CD4-positive, alpha-beta memory T cell (primary cell): ENCODE measurements around the gene MAP4K4. TPM values are rescaled to one million over a fixed set of nuclear protein-coding genes. Genes with fewer than 3 reads are reported as not detected.

Experiments
- CTCF ChIA-PET: fragments of 350-600 bp; sonication (Branson Sonifier 250); formaldehyde crosslinking; loops from one replicate; lab custom pipeline; 2021; ENCODE audit warnings: inconsistent platforms; ENCODE audit not compliant: partially characterized antibody; lab: Charles Lee
- POLR2A ChIA-PET: fragments of 350-600 bp; sonication (Branson Sonifier 250); formaldehyde crosslinking; loops from one replicate; lab custom pipeline; 2021; ENCODE audit not compliant: partially characterized antibody; lab: Charles Lee
- DNase-seq, 5 donors: peaks; one replicate each; pipeline versions ENCODE4 v3.0.0 to v3.0.0-alpha.2; 2020 to 2022; ENCODE audit warnings: mixed read lengths in 1 of 5
- H3K27ac ChIP-seq: one replicate; pipeline ENCODE4 v1.7.0; 2013; ENCODE audit warnings: low read depth, low read length
- H3K27me3 ChIP-seq: 2 replicates; pipeline ENCODE4 v1.7.0; 2013; ENCODE audit warnings: mild to moderate bottlenecking, low read length, moderate library complexity; ENCODE audit not compliant: insufficient read depth
- H3K36me3 ChIP-seq: 2 replicates; pipeline ENCODE4 v1.7.0; 2013; ENCODE audit warnings: mild to moderate bottlenecking, low read length, moderate library complexity; ENCODE audit not compliant: insufficient read depth
- H3K4me1 ChIP-seq: 2 replicates; pipeline ENCODE4 v1.7.0; 2013; ENCODE audit warnings: mild to moderate bottlenecking, low read length, moderate library complexity; ENCODE audit not compliant: insufficient read depth
- H3K4me3 ChIP-seq, 2 donors: one replicate each; pipeline ENCODE4 v1.7.0; 2013; ENCODE audit warnings: low read length in 2 of 2, mild to moderate bottlenecking in 1 of 2
- H3K9me3 ChIP-seq, 2 donors: one replicate each; pipeline ENCODE4 v1.7.0; 2013; ENCODE audit warnings: low read length in 2 of 2, control low read depth in 1 of 2; ENCODE audit not compliant: control insufficient read depth in 1 of 2
- H3K27ac Mint-ChIP-seq, 7 donors: one replicate each; pipeline ENCODE4 v1.8.0; 2020 to 2021; ENCODE audit warnings: mixed read lengths in 7 of 7, mild to moderate bottlenecking in 6 of 7, inconsistent platforms in 3 of 7, moderate library complexity in 3 of 7
- H3K27me3 Mint-ChIP-seq, 2 donors: one replicate each; pipeline ENCODE4 v1.8.0; 2020 to 2021; ENCODE audit warnings: mixed read lengths in 2 of 2
- H3K36me3 Mint-ChIP-seq, 2 donors: one replicate each; pipeline ENCODE4 v1.8.0; 2020 to 2021; ENCODE audit warnings: mixed read lengths in 2 of 2, inconsistent platforms in 1 of 2, mild to moderate bottlenecking in 1 of 2
- H3K4me1 Mint-ChIP-seq, 4 donors: one replicate each; pipeline ENCODE4 v1.8.0; 2020 to 2021; ENCODE audit warnings: mixed read lengths in 4 of 4, mild to moderate bottlenecking in 1 of 4
- H3K4me3 Mint-ChIP-seq, 8 donors: one replicate each; pipeline ENCODE4 v1.8.0; 2020 to 2021; ENCODE audit warnings: mixed read lengths in 8 of 8, mild to moderate bottlenecking in 7 of 8, moderate library complexity in 6 of 8, inconsistent platforms in 3 of 8
- H3K9me3 Mint-ChIP-seq, 8 donors: one replicate each; pipeline ENCODE4 v1.8.0; 2020 to 2021; ENCODE audit warnings: mixed read lengths in 8 of 8, mild to moderate bottlenecking in 5 of 8, inconsistent platforms in 3 of 8, moderate library complexity in 1 of 8
- intact Hi-C: fragments of 100-400 bp; cut with micrococcal nuclease; formaldehyde crosslinking; loops from one replicate; pipeline ENCODE4 v1.15.1; 2023
- polyA plus RNA-seq, 2 donors: library from polyadenylated mRNA; unstranded; fragments of 300-500 nt; fragmentation: Illumina TruSeq; gene quantifications; one replicate each; pipeline ENCODE4 v1.2.3, GENCODE V29; 2021
- total RNA-seq, 2 experiments: library from RNA; stranded (reverse); gene quantifications; one replicate each; pipeline ENCODE4 v1.2.3, GENCODE V29; 2021

MAP4K4 gene
- total and polyA plus RNA-seq, 4 experiments from 2014 or later: 2.4 to 114 (median 62.2) TPM

- intact Hi-C loops: no loop called here
- H3K27ac Mint-ChIP-seq: peak overlapping the region in 2 of 7 donors; percentile 53 to 64
- H3K9me3 ChIP-seq: no peaks in the 10 kb centered on the region
- no peak overlapping the region for H3K27ac ChIP-seq
- no peak overlapping the region for H3K4me3 ChIP-seq
- no peaks in the 10 kb centered on the region for H3K27me3 Mint-ChIP-seq
- CTCF ChIA-PET: interaction anchor here (0.8 to 1.0 kb wide), 2 partner anchors 33 to 228 kb away, joined by 3 read pairs; no protein-coding TSS in a partner anchor
- peaks cover 36% of the 10 kb centered on the region for H3K36me3 ChIP-seq
- H3K4me1 Mint-ChIP-seq: peaks cover 7 to 28% (median 17%) of the 10 kb centered on the region in 4 donors
- POLR2A ChIA-PET: no interaction called here
- H3K27me3 ChIP-seq: no peaks in the 10 kb centered on the region
- peaks cover 41 to 77% of the 10 kb centered on the region in 2 donors for H3K36me3 Mint-ChIP-seq
- H3K4me1 ChIP-seq: no peaks in the 10 kb centered on the region
- no peak for DNase-seq
- H3K9me3 Mint-ChIP-seq: no peaks in the 10 kb centered on the region
- H3K4me3 Mint-ChIP-seq: no peak overlapping the region
Observed at GRCh38 chr2:101850450-101850849, 152.9 kb downstream of the MAP4K4 start.

- Mint-ChIP-seq H3K27ac (peak overlapping the region in 1 of 7 donors; percentile 81), H3K4me3 (no peak overlapping the region), H3K27me3 (no peaks in the 10 kb centered on the region), H3K36me3 (peaks cover 46 to 78% of the 10 kb centered on the region in 2 donors), H3K4me1 (peaks cover 7 to 30% (median 19%) of the 10 kb centered on the region in 4 donors), H3K9me3 (no peaks in the 10 kb centered on the region)
- H3K4me1 ChIP-seq: no peaks in the 10 kb centered on the region
- no peak overlapping the region for H3K27ac ChIP-seq
- POLR2A ChIA-PET: no interaction called here
- H3K9me3 ChIP-seq: no peaks in the 10 kb centered on the region
- peaks cover 37% of the 10 kb centered on the region for H3K36me3 ChIP-seq
- no peak overlapping the region for H3K4me3 ChIP-seq
- no peaks in the 10 kb centered on the region for H3K27me3 ChIP-seq
- no peak for DNase-seq
- CTCF ChIA-PET: interaction anchor here (0.8 to 1.0 kb wide), 2 partner anchors 33 to 229 kb away, joined by 3 read pairs; no protein-coding TSS in a partner anchor
- intact Hi-C loops: no loop called here
Observed at GRCh38 chr2:101850991-101851390, 153.5 kb downstream of the MAP4K4 start.

GRCh38 chr2:101852824-101853223, 155.3 kb downstream of the MAP4K4 start:
- Mint-ChIP-seq H3K36me3 (peaks cover 55 to 78% of the 10 kb centered on the region in 2 donors), H3K9me3 (no peaks in the 10 kb centered on the region), H3K4me1 (peaks cover 7 to 30% (median 19%) of the 10 kb centered on the region in 4 donors), H3K27me3 (no peaks in the 10 kb centered on the region), H3K27ac (peak overlapping the region in 6 of 7 donors; percentile 3 to 74 (median 57)), H3K4me3 (no peak overlapping the region)
- no peaks in the 10 kb centered on the region for H3K9me3 ChIP-seq
- intact Hi-C loops: no loop called here
- no peak overlapping the region for H3K27ac ChIP-seq
- H3K36me3 ChIP-seq: peaks cover 28% of the 10 kb centered on the region
- no peaks in the 10 kb centered on the region for H3K27me3 ChIP-seq
- ChIA-PET CTCF (no interaction called here), POLR2A (no interaction called here)
- DNase-seq: no peak
- no peaks in the 10 kb centered on the region for H3K4me1 ChIP-seq
- H3K4me3 ChIP-seq: no peak overlapping the region

GRCh38 chr2:101854877-101855276, 157.4 kb downstream of the MAP4K4 start:
- peak overlapping the region in 3 of 7 donors; percentile 28 to 56 (median 43) for H3K27ac Mint-ChIP-seq
- peaks cover 6 to 29% (median 14%) of the 10 kb centered on the region in 4 donors for H3K4me1 Mint-ChIP-seq
- Histone ChIP-seq H3K27ac (no peak overlapping the region), H3K36me3 (peaks cover 36% of the 10 kb centered on the region), H3K9me3 (no peaks in the 10 kb centered on the region), H3K27me3 (no peaks in the 10 kb centered on the region), H3K4me3 (no peak overlapping the region), H3K4me1 (no peaks in the 10 kb centered on the region)
- no peaks in the 10 kb centered on the region for H3K27me3 Mint-ChIP-seq
- intact Hi-C loops: no loop called here
- H3K36me3 Mint-ChIP-seq: peaks cover 57 to 82% of the 10 kb centered on the region in 2 donors
- POLR2A ChIA-PET: no interaction called here
- no peak overlapping the region for H3K4me3 Mint-ChIP-seq
- no peak for DNase-seq
- CTCF ChIA-PET: interaction anchor here (1.2 to 1.6 kb wide), 2 partner anchors 10 to 436 kb away, joined by 5 to 6 read pairs; no protein-coding TSS in a partner anchor
- no peaks in the 10 kb centered on the region for H3K9me3 Mint-ChIP-seq

GRCh38 chr2:101855776-101856175, 158.3 kb downstream of the MAP4K4 start:
- H3K4me3 Mint-ChIP-seq: no peak overlapping the region
- Histone ChIP-seq H3K27ac (no peak overlapping the region), H3K27me3 (no peaks in the 10 kb centered on the region), H3K36me3 (peaks cover 38% of the 10 kb centered on the region), H3K4me1 (no peaks in the 10 kb centered on the region), H3K9me3 (no peaks in the 10 kb centered on the region), H3K4me3 (no peak overlapping the region)
- H3K27ac Mint-ChIP-seq: peak overlapping the region in 1 of 7 donors; percentile 74
- intact Hi-C loops: no loop called here
- H3K9me3 Mint-ChIP-seq: no peaks in the 10 kb centered on the region
- H3K27me3 Mint-ChIP-seq: no peaks in the 10 kb centered on the region
- H3K4me1 Mint-ChIP-seq: peaks cover 4 to 29% (median 11%) of the 10 kb centered on the region in 4 donors
- CTCF ChIA-PET: no interaction called here
- POLR2A ChIA-PET: no interaction called here
- peaks cover 59 to 84% of the 10 kb centered on the region in 2 donors for H3K36me3 Mint-ChIP-seq
- no peak for DNase-seq

GRCh38 chr2:101858246-101858645, 160.7 kb downstream of the MAP4K4 start:
- Mint-ChIP-seq H3K4me3 (no peak overlapping the region), H3K36me3 (peaks cover 57 to 88% of the 10 kb centered on the region in 2 donors), H3K27me3 (no peaks in the 10 kb centered on the region), H3K9me3 (no peaks in the 10 kb centered on the region), H3K4me1 (peaks cover 2 to 24% (median 6%) of the 10 kb centered on the region in 4 donors), H3K27ac (peak overlapping the region in 5 of 7 donors; percentile 8 to 87 (median 53))
- ChIA-PET CTCF (interaction anchor here (1.4 to 1.7 kb wide), 2 partner anchors 36 to 439 kb away, joined by 3 to 5 read pairs; no protein-coding TSS in a partner anchor), POLR2A (no interaction called here)
- Histone ChIP-seq H3K9me3 (no peaks in the 10 kb centered on the region), H3K27ac (no peak overlapping the region), H3K4me1 (no peaks in the 10 kb centered on the region), H3K4me3 (no peak overlapping the region), H3K36me3 (peaks cover 56% of the 10 kb centered on the region), H3K27me3 (no peaks in the 10 kb centered on the region)
- intact Hi-C loops: no loop called here
- no peak for DNase-seq

GRCh38 chr2:101858910-101859309, 161.4 kb downstream of the MAP4K4 start:
- Histone ChIP-seq H3K27me3 (no peaks in the 10 kb centered on the region), H3K27ac (no peak overlapping the region), H3K9me3 (no peaks in the 10 kb centered on the region), H3K36me3 (peaks cover 61% of the 10 kb centered on the region), H3K4me1 (no peaks in the 10 kb centered on the region), H3K4me3 (no peak overlapping the region)
- H3K36me3 Mint-ChIP-seq: peaks cover 58 to 87% of the 10 kb centered on the region in 2 donors
- H3K27ac Mint-ChIP-seq: peak overlapping the region in 2 of 7 donors; percentile 8 to 87
- no peak for DNase-seq
- H3K27me3 Mint-ChIP-seq: no peaks in the 10 kb centered on the region
- POLR2A ChIA-PET: no interaction called here
- intact Hi-C loops: no loop called here
- no peaks in the 10 kb centered on the region for H3K9me3 Mint-ChIP-seq
- H3K4me1 Mint-ChIP-seq: peaks cover 0 to 20% (median 6%) of the 10 kb centered on the region in 4 donors
- CTCF ChIA-PET: interaction anchor here (1.4 to 1.7 kb wide), 2 partner anchors 37 to 440 kb away, joined by 3 to 5 read pairs; no protein-coding TSS in a partner anchor
- H3K4me3 Mint-ChIP-seq: no peak overlapping the region
